Adipocyte (in vitro differentiated cells): ENCODE data around the gene CASQ2.

ENCODE experiments used
- DNase-seq: peaks from one replicate; pipeline ENCODE4 v3.0.0-alpha.2; 2015; ENCODE audit warnings: low read depth
- H3K27me3 ChIP-seq: replicated peaks from 2 replicates; pipeline ENCODE4 v1.7.0; 2013; ENCODE audit warnings: mild to moderate bottlenecking, low read length, moderate library complexity; ENCODE audit not compliant: control insufficient read depth, insufficient read depth
- H3K36me3 ChIP-seq: 2 replicates; pipeline ENCODE4 v1.7.0; 2013; ENCODE audit warnings: low read length, mild to moderate bottlenecking, moderate library complexity; ENCODE audit not compliant: control insufficient read depth, insufficient read depth, severe bottlenecking
- H3K4me1 ChIP-seq: 2 replicates; pipeline ENCODE4 v1.7.0; 2013; ENCODE audit warnings: mild to moderate bottlenecking, low read length, moderate library complexity; ENCODE audit not compliant: control insufficient read depth, insufficient read depth
- H3K4me3 ChIP-seq: 2 replicates; pipeline ENCODE4 v1.7.0; 2013; ENCODE audit warnings: mild to moderate bottlenecking, low read length, moderate library complexity
- H3K9ac ChIP-seq: 2 replicates; pipeline ENCODE4 v1.7.0; 2013; ENCODE audit warnings: mild to moderate bottlenecking, low read length, moderate library complexity
- H3K9me3 ChIP-seq: 2 replicates; pipeline ENCODE4 v1.7.0; 2013; ENCODE audit warnings: mild to moderate bottlenecking, low read length, moderate library complexity; ENCODE audit not compliant: control insufficient read depth

The CASQ2 gene

DNA sequence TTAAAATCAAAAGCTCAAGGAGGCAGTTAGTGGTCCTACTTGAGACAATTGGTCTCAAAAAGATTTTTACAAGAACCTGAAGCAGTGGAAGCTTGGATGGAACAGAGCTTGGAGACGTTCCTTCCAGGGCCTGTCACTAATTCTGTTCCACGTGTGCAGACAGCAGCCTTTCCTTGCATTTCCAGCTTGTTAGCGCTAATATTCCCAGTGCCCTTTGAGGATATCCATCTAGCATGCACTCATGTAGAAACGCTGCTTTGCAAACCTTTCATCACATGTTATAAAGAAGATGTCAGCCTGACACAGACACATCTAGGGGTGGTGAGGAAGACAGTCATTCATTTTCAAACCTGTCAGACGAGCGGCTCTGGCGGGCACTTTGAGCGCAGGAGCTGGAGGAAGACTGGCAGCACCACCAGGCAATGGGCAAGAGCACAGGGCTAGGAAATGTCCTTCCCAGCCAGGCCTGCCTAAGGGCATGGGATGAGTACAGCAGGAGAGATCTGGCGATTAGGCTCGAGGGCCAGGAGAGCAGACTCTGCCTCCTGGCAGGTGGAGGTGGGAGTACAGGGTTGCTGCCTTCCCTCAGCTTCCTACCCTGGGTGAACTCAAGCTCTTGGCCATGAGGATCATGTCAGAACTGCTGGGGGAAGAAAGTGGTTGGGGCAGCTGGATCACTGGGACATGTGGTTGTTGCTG, 55.5 kb downstream of the CASQ2 start:
- no peak for DNase-seq
- Histone ChIP-seq H3K27me3 (peaks cover 45% of the 10 kb centered on the region), H3K4me1 (no peaks in the 10 kb centered on the region)

DNA sequence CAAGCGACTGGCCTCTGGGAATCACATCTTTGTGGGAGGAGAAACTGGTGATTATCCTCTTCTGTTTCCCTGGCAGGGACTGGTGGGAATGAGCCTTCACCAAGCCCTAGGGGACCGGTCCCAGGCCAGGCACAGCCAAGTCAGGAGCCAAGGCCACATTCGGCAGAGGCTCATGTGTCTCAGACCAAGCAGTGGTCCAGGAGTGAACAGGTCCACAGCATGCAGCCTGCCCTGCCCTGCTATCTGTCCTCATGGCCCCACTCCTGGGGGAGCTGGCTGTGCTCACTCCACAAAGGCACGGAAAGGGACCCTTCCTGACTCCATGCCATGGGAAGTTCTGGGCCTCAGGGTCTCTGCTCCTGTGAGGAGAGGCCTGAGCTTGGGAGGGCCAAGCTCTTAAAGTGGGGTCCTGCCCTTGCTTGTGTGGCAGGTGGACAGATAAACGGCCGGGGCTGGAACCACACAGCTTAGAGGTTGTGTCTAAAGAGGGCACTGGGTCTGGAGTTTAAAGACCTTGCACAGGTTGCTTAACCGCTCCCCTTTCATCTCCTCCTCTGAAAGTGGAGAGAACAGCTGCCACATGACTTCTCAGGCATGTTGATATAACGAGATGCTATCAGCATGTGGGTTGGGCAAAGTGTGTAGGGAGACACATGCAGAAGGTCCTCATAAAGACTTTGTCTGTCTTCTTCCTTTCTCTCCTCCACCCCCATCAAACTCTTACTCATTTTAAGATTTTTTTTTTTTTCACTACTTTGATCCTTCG, 57.5 kb downstream of the CASQ2 start:
- Histone ChIP-seq H3K9ac (no peak overlapping the region), H3K36me3 (no peaks in the 10 kb centered on the region), H3K4me3 (no peak overlapping the region), H3K27me3 (peaks cover 49% of the 10 kb centered on the region), H3K9me3 (no peaks in the 10 kb centered on the region), H3K4me1 (peaks cover 3% of the 10 kb centered on the region)
- no peak for DNase-seq

More for the DNA sequence above, 55.5 kb downstream of the CASQ2 start:
- H3K9ac ChIP-seq: no peak overlapping the region
- no peaks in the 10 kb centered on the region for H3K9me3 ChIP-seq
- H3K4me3 ChIP-seq: no peak overlapping the region
- H3K36me3 ChIP-seq: no peaks in the 10 kb centered on the region

GRCh38 chr1:115706587-115707425, 61.7 kb downstream of the CASQ2 start:
- no peaks in the 10 kb centered on the region for H3K36me3 ChIP-seq
- peak; percentile 70 for DNase-seq

GRCh38 chr1:115705963-115706362, 62.6 kb downstream of the CASQ2 start:
- H3K9me3 ChIP-seq: no peaks in the 10 kb centered on the region

More at GRCh38 chr1:115706587-115707425, 61.7 kb downstream of the CASQ2 start:
- Histone ChIP-seq H3K4me3 (no peak overlapping the region), H3K27me3 (peaks cover 31% of the 10 kb centered on the region), H3K4me1 (peaks cover 3% of the 10 kb centered on the region), H3K9me3 (no peaks in the 10 kb centered on the region), H3K9ac (no peak overlapping the region)

GRCh38 chr1:115705085-115705951, 63.2 kb downstream of the CASQ2 start:
- Histone ChIP-seq H3K9ac (no peak overlapping the region), H3K36me3 (no peaks in the 10 kb centered on the region), H3K4me1 (peaks cover 3% of the 10 kb centered on the region), H3K9me3 (no peaks in the 10 kb centered on the region), H3K27me3 (peaks cover 22% of the 10 kb centered on the region), H3K4me3 (no peak overlapping the region)
- DNase-seq: peak; percentile 46

More at GRCh38 chr1:115705963-115706362, 62.6 kb downstream of the CASQ2 start:
- no peak overlapping the region for H3K9ac ChIP-seq
- H3K27me3 ChIP-seq: peaks cover 29% of the 10 kb centered on the region
- no peak overlapping the region for H3K4me3 ChIP-seq
- no peaks in the 10 kb centered on the region for H3K36me3 ChIP-seq
- H3K4me1 ChIP-seq: peaks cover 3% of the 10 kb centered on the region
- DNase-seq: no peak

DNA sequence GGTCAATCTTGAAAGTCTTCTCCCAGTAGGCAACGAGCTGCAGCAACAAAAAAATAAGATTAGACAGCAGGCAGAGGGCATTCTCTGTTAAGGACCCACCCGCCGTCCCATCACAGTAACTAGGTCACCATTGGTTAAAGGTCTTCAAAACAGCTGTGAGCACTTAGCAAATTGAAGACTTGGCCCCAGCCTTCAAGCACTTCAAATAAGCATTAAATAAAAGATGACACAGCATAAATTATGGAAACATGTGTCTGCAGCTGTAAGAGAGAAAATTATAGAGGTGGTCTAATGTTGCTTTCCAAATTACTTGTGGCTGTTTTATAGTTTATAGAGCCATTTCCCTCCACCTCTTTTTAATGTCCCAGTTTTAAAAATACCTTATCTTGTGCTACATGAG, 65.6 kb downstream of the CASQ2 start:
- DNase-seq: no peak
- H3K9ac ChIP-seq: no peak overlapping the region

DNA sequence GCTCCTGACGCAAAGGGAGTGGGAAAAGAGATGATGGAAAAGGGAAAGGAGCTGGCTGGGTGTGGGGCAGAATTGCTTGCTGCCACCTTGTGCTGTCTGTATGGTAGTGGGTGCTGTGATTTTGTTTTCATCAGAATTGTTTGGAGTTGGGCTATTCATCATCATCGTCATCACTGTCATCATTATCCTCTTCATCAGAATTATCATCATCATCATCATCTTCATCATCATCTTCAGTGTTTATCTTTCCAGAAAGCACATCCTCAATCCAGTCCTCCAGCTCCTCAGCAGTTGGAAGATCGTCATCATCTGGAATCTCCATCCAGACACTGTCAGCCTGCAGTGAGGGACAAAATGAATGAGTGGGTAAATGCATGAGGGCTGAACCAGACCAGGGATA, 67.4 kb downstream of the CASQ2 start:
- Histone ChIP-seq H3K9ac (no peak overlapping the region), H3K36me3 (no peaks in the 10 kb centered on the region), H3K27me3 (no peaks in the 10 kb centered on the region), H3K4me3 (no peak overlapping the region), H3K4me1 (no peaks in the 10 kb centered on the region), H3K9me3 (no peaks in the 10 kb centered on the region)
- DNase-seq: no peak

More for the DNA sequence above, 65.6 kb downstream of the CASQ2 start:
- Histone ChIP-seq H3K27me3 (peaks cover 3% of the 10 kb centered on the region), H3K36me3 (no peaks in the 10 kb centered on the region), H3K4me3 (no peak overlapping the region), H3K9me3 (no peaks in the 10 kb centered on the region), H3K4me1 (peaks cover 3% of the 10 kb centered on the region)

GRCh38 chr1:115697619-115698018, 70.9 kb downstream of the CASQ2 start:
- no peaks in the 10 kb centered on the region for H3K9me3 ChIP-seq
- H3K27me3 ChIP-seq: no peaks in the 10 kb centered on the region
- H3K4me1 ChIP-seq: no peaks in the 10 kb centered on the region
- no peak for DNase-seq
- H3K9ac ChIP-seq: no peak overlapping the region
- H3K4me3 ChIP-seq: no peak overlapping the region
- H3K36me3 ChIP-seq: peaks cover 5% of the 10 kb centered on the region

DNA sequence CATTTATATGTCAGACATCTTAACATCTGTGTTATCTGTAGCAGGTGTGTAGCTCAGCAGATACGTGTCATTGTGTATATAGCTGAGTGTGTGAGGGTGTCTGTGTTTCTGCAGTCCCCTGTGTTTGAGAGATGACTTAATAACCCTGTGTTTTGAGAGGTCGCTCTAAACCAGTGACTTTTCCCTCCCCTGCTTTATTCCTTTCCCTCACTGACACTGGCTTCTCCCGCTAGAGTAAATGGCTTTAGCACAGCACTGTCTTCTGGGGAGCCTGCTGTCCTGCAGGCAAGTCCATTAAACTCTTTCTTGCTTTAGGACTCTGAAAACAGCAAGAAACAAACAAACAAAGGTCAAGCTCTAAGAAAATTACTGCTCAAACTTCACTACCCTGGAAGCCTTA, 73.7 kb downstream of the CASQ2 start:
- H3K9me3 ChIP-seq: no peaks in the 10 kb centered on the region
- no peak for DNase-seq

GRCh38 chr1:115692224-115692623, 76.3 kb downstream of the CASQ2 start:
- no peaks in the 10 kb centered on the region for H3K27me3 ChIP-seq
- no peaks in the 10 kb centered on the region for H3K4me1 ChIP-seq
- peaks cover 32% of the 10 kb centered on the region for H3K36me3 ChIP-seq
- no peak for DNase-seq
- H3K4me3 ChIP-seq: no peak overlapping the region
- no peaks in the 10 kb centered on the region for H3K9me3 ChIP-seq
- no peak overlapping the region for H3K9ac ChIP-seq

More for the DNA sequence above, 73.7 kb downstream of the CASQ2 start:
- no peaks in the 10 kb centered on the region for H3K27me3 ChIP-seq
- H3K36me3 ChIP-seq: peaks cover 32% of the 10 kb centered on the region
- H3K4me1 ChIP-seq: no peaks in the 10 kb centered on the region
- H3K9ac ChIP-seq: no peak overlapping the region
- no peak overlapping the region for H3K4me3 ChIP-seq
